HCT116 (cell line): ENCODE measurements around the gene PRLR. TPM values are rescaled to one million over a fixed set of nuclear protein-coding genes. Genes with fewer than 3 reads are reported as not detected.

ENCODE experiments used
- ATAC-seq: fragments of 200-7000 bp; cut with Tn5 transposase; 2 replicates; pipeline ENCODE4 v1.9.1; 2020; ENCODE audit warnings: mild to moderate bottlenecking, moderate library complexity
- BruUV-seq: library from RNA; stranded (reverse); fragments of 400-500 nt; replicated peaks from 2 replicates; lab custom pipeline; 2021; lab: Mats Ljungman, UMichigan
- CTCF ChIA-PET: fragments of 300-600 bp; sonication (Branson Sonifier 250); formaldehyde crosslinking; loops from one replicate; lab custom pipeline; 2021; ENCODE audit warnings: antibody characterized with exemption; lab: Charles Lee
- POLR2A ChIA-PET: fragments of 300-600, 350-600 bp; sonication (Branson Sonifier 250); formaldehyde crosslinking; loops from one replicate; lab custom pipeline; 2021; ENCODE audit warnings: antibody characterized with exemption; lab: Charles Lee
- RAD21 ChIA-PET, 2 experiments: fragments of 300-600 bp; sonication (Branson Sonifier 250); formaldehyde crosslinking; loops; one replicate each; lab custom pipeline; 2023; ENCODE audit warnings: low total read pairs in 2 of 2; ENCODE audit not compliant: uncharacterized antibody in 2 of 2, unreplicated experiment in 2 of 2, low non-redundant PET in 1 of 2; lab: Charles Lee
- DNase-seq: peaks from one replicate; pipeline ENCODE4 v3.0.0-alpha.2; 2010; ENCODE audit warnings: low read depth, low spot score
- H2AFZ ChIP-seq: fragments of 200-600 bp; shearing (Covaris generic), sonication (generic); 2 replicates; pipeline ENCODE4 v1.6.1; 2017; ENCODE audit warnings: low read depth, mixed run types, mixed read lengths, antibody characterized with exemption, low read length; ENCODE audit not compliant: poor library complexity, severe bottlenecking
- H3K27ac ChIP-seq: 2 replicates; pipeline ENCODE4 v1.5.1; 2012; ENCODE audit warnings: low read depth, low read length
- H3K27me3 ChIP-seq: fragments of 200-600 bp; sonication (generic); 2 replicates; pipeline ENCODE4 v1.6.1; 2016; ENCODE audit warnings: mixed run types, low read length, mixed read lengths; ENCODE audit not compliant: insufficient read depth
- H3K36me3 ChIP-seq, 2 experiments: fragments of 200-500 bp in 1 of 2; fragments of 200-600 bp in 1 of 2; sonication (Bioruptor generic) in 1 of 2; sonication (generic) in 1 of 2; 2 replicates each; pipeline versions ENCODE4 v1.5.1 to v1.6.1; 2014 to 2016; ENCODE audit warnings: low read length in 2 of 2, inconsistent platforms in 1 of 2, mixed read lengths in 1 of 2, mixed run types in 1 of 2; ENCODE audit not compliant: insufficient read depth in 2 of 2, control insufficient read depth in 1 of 2
- H3K4me1 ChIP-seq, 2 experiments: fragments of 200-600 bp in 1 of 2; sonication (generic) in 1 of 2; 2 replicates each; pipeline versions ENCODE4 v1.5.1 to v1.6.1; 2012 to 2017; ENCODE audit warnings: low read length in 2 of 2, inconsistent platforms in 1 of 2, mild to moderate bottlenecking in 1 of 2, mixed read lengths in 1 of 2, mixed run types in 1 of 2, moderate library complexity in 1 of 2; ENCODE audit not compliant: insufficient read depth in 2 of 2, control insufficient read depth in 1 of 2
- H3K4me2 ChIP-seq: fragments of 200-600 bp; sonication (generic); 2 replicates; pipeline ENCODE4 v1.6.1; 2017; ENCODE audit warnings: mixed run types, low read length, mixed read lengths
- H3K4me3 ChIP-seq, 2 experiments: fragments of 200-600 bp in 1 of 2; sonication (generic) in 1 of 2; replicated peaks in 1 of 2; 2 replicates each; pipeline ENCODE4 v1.5.1; 2011 to 2016; ENCODE audit warnings: low read length in 2 of 2, control low read depth in 1 of 2, low read depth in 1 of 2, mild to moderate bottlenecking in 1 of 2, mixed read lengths in 1 of 2, mixed run types in 1 of 2
- H3K79me2 ChIP-seq: fragments of 200-600 bp; sonication (generic); 2 replicates; pipeline ENCODE4 v1.6.1; 2017; ENCODE audit warnings: mild to moderate bottlenecking, mixed run types, low read length, moderate library complexity, mixed read lengths; ENCODE audit not compliant: insufficient read depth
- H3K9ac ChIP-seq: fragments of 200-600 bp; sonication (generic); 2 replicates; pipeline ENCODE4 v1.6.1; 2016; ENCODE audit warnings: low read length, mixed read lengths
- H3K9me2 ChIP-seq: fragments of 200-600 bp; sonication (generic), shearing (Covaris generic); 2 replicates; pipeline ENCODE4 v1.6.1; 2017; ENCODE audit warnings: mixed run types, mild to moderate bottlenecking, moderate library complexity; ENCODE audit not compliant: insufficient read depth
- H3K9me3 ChIP-seq, 2 experiments: fragments of 200-500 bp in 1 of 2; fragments of 200-600 bp in 1 of 2; sonication (Bioruptor generic) in 1 of 2; sonication (generic) in 1 of 2; 2 replicates each; pipeline ENCODE4 v1.6.1; 2014 to 2017; ENCODE audit warnings: low read length in 2 of 2, mixed read lengths in 2 of 2, inconsistent platforms in 1 of 2, low read depth in 1 of 2, mild to moderate bottlenecking in 1 of 2, mixed run types in 1 of 2, moderate library complexity in 1 of 2; ENCODE audit not compliant: control insufficient read depth in 1 of 2, insufficient read depth in 1 of 2
- H4K20me1 ChIP-seq: fragments of 200-600 bp; sonication (generic), shearing (Covaris generic); 2 replicates; pipeline ENCODE4 v1.6.1; 2017; ENCODE audit warnings: mixed run types, mild to moderate bottlenecking, moderate library complexity; ENCODE audit not compliant: insufficient read depth
- CBX3 ChIP-seq: IDR thresholded peaks from 2 replicates; pipeline ENCODE4 v1.6.1; 2012; ENCODE audit warnings: low read depth
- CEBPB ChIP-seq: IDR thresholded peaks from 2 replicates; pipeline ENCODE4 v1.6.1; 2012; ENCODE audit warnings: low read depth
- CTCF ChIP-seq, 3 experiments: fragments of 200-600 bp in 1 of 3; sonication (generic) in 1 of 3; IDR thresholded peaks in 2 of 3; conservative IDR thresholded peaks in 1 of 3; 2 replicates each; pipeline ENCODE4 v1.5.1; 2012 to 2017; ENCODE audit warnings: low read depth in 2 of 3, low read length in 2 of 3, antibody characterized with exemption in 1 of 3, borderline replicate concordance in 1 of 3, control low read depth in 1 of 3, mild to moderate bottlenecking in 1 of 3, mixed read lengths in 1 of 3, mixed run types in 1 of 3, moderate library complexity in 1 of 3; ENCODE audit not compliant: insufficient read depth in 1 of 3
- EGR1 ChIP-seq: IDR thresholded peaks from 2 replicates; pipeline ENCODE4 v1.6.1; 2012; ENCODE audit warnings: low read depth
- EZH2 ChIP-seq: fragments of 200-600 bp; sonication (generic); IDR thresholded peaks from 2 replicates; pipeline ENCODE4 v1.6.1; 2017; ENCODE audit warnings: antibody characterized with exemption, mixed run types
- EZH2phosphoT487 ChIP-seq: fragments of 200-600 bp; IDR thresholded peaks from 2 replicates; pipeline ENCODE4 v1.6.1; 2018; ENCODE audit warnings: antibody characterized with exemption, borderline replicate concordance
- POLR2A ChIP-seq: IDR thresholded peaks from 2 replicates; pipeline ENCODE4 v1.7.0; 2011; ENCODE audit warnings: borderline replicate concordance; ENCODE audit not compliant: insufficient read depth, insufficient read length; ENCODE audit errors: extremely low read depth
- RAD21 ChIP-seq: IDR thresholded peaks from 2 replicates; pipeline ENCODE4 v1.6.1; 2012; ENCODE audit warnings: low read depth, mild to moderate bottlenecking
- SIN3A ChIP-seq: IDR thresholded peaks from 2 replicates; pipeline ENCODE4 v1.6.1; 2012; ENCODE audit warnings: low read depth
- SRF ChIP-seq: IDR thresholded peaks from 2 replicates; pipeline ENCODE4 v1.6.1; 2012; ENCODE audit warnings: low read depth
- intact Hi-C: fragments of 100-400 bp; cut with micrococcal nuclease; formaldehyde crosslinking; loops from 2 replicates; pipeline ENCODE4 v1.10.0; 2022
- total RNA-seq: library from RNA; stranded (reverse); gene quantifications from one replicate; pipeline ENCODE4 v1.2.1, GENCODE V29; 2021; ENCODE audit not compliant: unreplicated experiment

The PRLR gene
- total RNA-seq, 1 experiment from 2014 or later, result 0.10 TPM

- TF ChIP-seq CTCF (IDR thresholded peaks at IDR 0.05 in 2 of 3, conservative IDR thresholded peaks at IDR 0.05 in 1 of 3; ENCODE audit: borderline replicate concordance in 1 of 3, insufficient read depth in 1 of 3, low read depth in 2 of 3, low read length in 2 of 3), result no peak
Measured at GRCh38 chr5:35160486-35161116, 69.7 kb downstream of the PRLR start (continued).

- no TSS peak for BruUV-seq
- H3K4me2 ChIP-seq, result no peak overlapping the region
- no peak overlapping the region for H3K9ac ChIP-seq
- no peaks in the 10 kb centered on the region for H3K9me3 ChIP-seq
- no peaks in the 10 kb centered on the region for H3K79me2 ChIP-seq
- POLR2A ChIA-PET, result no interaction called here
- DNase-seq (no peak), ATAC-seq (no peak)
- H3K9me2 ChIP-seq, result no peaks in the 10 kb centered on the region
- intact Hi-C loops, result no loop called here
- no peaks in the 10 kb centered on the region for H4K20me1 ChIP-seq
- H3K4me1 ChIP-seq, result no peaks in the 10 kb centered on the region
- no peak overlapping the region for H3K27ac ChIP-seq
- TF ChIP-seq SRF (no peak), SIN3A (no peak), RAD21 (no peak), EZH2 (no peak), EGR1 (no peak), POLR2A (no peak), CBX3 (no peak), CEBPB (no peak), EZH2phosphoT487 (no peak)
- TF ChIP-seq, all 23 proteins: peak for 0
- ChIA-PET RAD21 (no interaction called here), CTCF (no interaction called here)
- Histone ChIP-seq H3K4me3 (no peak overlapping the region), H3K36me3 (no peaks in the 10 kb centered on the region), H3K27me3 (no peaks in the 10 kb centered on the region), H2AFZ (no peak overlapping the region)
Measured at GRCh38 chr5:35159370-35159742, 70.9 kb downstream of the PRLR start.
